ENCODE measurements around the gene MUS81. TPM values are rescaled to one million over a fixed set of nuclear protein-coding genes. Genes with fewer than 3 reads are reported as not detected.
A peak's percentile ranks its signal among the peaks of the same experiment; 100 is the strongest.

MUS81 gene
- total and polyA plus RNA-seq, 9 of the 15 experiments (the other 6 are each of a cell fraction or from before 2014, with no cell fraction given) = 13.4 to 118 (median 53.7) TPM

DNA sequence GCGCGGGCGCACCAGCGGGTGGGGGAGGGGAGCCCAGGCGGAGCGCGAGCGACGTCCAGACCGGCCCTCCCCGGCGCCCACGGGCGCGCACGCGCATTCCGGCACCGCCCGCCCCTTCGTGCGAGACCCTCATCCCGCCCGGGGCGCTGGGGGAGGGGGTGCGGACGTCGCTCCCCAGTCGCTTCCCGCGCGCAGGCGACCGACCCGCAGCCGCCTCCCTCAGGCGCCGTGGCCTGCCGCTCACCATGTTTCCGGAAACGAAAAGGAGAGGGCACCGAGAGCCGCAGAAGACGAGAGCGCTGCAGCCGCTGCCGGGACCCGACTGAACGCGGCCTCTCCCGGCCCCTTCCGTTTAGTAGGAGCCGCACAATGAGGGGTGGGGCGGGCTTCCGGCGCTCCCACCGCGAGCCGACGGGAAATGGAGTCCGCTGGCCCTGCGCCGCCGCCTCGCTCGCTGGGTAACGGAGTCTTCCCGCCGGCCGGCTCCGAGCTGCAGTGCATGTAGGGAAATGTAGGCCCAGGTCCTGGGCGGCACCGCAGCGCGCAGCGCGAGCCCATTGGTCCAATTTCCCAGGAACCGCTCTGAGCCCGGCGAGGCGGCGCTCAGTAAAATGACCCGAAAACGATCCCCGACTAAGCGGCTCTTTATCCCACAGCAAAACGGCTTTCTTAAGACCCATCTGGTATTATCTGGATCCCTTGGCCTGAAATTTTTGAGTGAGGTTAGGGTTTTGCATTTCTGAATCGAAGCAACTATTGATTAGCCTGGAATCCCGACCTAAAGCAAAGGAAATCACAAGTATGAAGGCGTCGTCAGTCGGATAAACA is 2.2 kb upstream of the MUS81 start, which contains the start of gene CFL1 (continued):
- TF ChIP-seq, protein P1, sequence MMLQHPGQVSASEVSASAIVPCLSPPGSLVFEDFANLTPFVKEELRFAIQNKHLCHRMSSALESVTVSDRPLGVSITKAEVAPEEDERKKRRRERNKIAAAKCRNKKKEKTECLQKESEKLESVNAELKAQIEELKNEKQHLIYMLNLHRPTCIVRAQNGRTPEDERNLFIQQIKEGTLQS (IDR thresholded peaks at IDR 0.05) = no peak
- TF ChIP-seq, protein P1 (CRISPR knock-in tag; conservative IDR thresholded peaks at IDR 0.05) = no peak
- TF ChIP-seq BRD4 (IDR thresholded peaks at IDR 0.05) (no peak), HNRNPK (IDR thresholded peaks at IDR 0.05; ENCODE audit: low read depth, low read length, poor library complexity, severe bottlenecking) (peak; percentile 65), CBFA2T2 (conservative IDR thresholded peaks at IDR 0.05) (no peak), ZNF41 (CRISPR knock-in tag; conservative IDR thresholded peaks at IDR 0.05) (no peak), TAF7 (tag; IDR thresholded peaks at IDR 0.05) (peak; percentile 62), TCFL5 (CRISPR knock-in tag; conservative IDR thresholded peaks at IDR 0.05) (no peak), TRIM28 (IDR thresholded peaks at IDR 0.05) (no peak; the same call in 1 of the 2 replicates), FOXK2 (conservative IDR thresholded peaks at IDR 0.05 in 1 of 2, IDR thresholded peaks at IDR 0.05 in 1 of 2; ENCODE audit: low read depth in 2 of 2) (no peak), PHF20 (IDR thresholded peaks at IDR 0.05; ENCODE audit: partially characterized antibody) (no peak), ZNF316 (IDR thresholded peaks at IDR 0.05) (no peak), NONO (IDR thresholded peaks at IDR 0.05; ENCODE audit: low read depth in 2 of 2, low read length in 1 of 2) (peak; percentile 81 to 98), ELF4 (CRISPR knock-in tag; IDR thresholded peaks at IDR 0.05) (peak; percentile 86), NFYB (IDR thresholded peaks at IDR 0.05; ENCODE audit: extremely low read depth, insufficient read length) (peak; percentile 87), NRF1 (conservative IDR thresholded peaks at IDR 0.05 in 1 of 2, IDR thresholded peaks at IDR 0.05 in 1 of 2) (peak; percentile 89 to 90)
- TF ChIP-seq, protein P2, sequence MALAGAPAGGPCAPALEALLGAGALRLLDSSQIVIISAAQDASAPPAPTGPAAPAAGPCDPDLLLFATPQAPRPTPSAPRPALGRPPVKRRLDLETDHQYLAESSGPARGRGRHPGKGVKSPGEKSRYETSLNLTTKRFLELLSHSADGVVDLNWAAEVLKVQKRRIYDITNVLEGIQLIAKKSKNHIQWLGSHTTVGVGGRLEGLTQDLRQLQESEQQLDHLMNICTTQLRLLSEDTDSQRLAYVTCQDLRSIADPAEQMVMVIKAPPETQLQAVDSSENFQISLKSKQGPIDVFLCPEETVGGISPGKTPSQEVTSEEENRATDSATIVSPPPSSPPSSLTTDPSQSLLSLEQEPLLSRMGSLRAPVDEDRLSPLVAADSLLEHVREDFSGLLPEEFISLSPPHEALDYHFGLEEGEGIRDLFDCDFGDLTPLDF (CRISPR knock-in tag; IDR thresholded peaks at IDR 0.05) = peak; percentile 88
- TF ChIP-seq, protein P3, sequence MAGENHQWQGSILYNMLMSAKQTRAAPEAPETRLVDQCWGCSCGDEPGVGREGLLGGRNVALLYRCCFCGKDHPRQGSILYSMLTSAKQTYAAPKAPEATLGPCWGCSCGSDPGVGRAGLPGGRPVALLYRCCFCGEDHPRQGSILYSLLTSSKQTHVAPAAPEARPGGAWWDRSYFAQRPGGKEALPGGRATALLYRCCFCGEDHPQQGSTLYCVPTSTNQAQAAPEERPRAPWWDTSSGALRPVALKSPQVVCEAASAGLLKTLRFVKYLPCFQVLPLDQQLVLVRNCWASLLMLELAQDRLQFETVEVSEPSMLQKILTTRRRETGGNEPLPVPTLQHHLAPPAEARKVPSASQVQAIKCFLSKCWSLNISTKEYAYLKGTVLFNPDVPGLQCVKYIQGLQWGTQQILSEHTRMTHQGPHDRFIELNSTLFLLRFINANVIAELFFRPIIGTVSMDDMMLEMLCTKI (IDR thresholded peaks at IDR 0.05; ENCODE audit: partially characterized antibody) = no peak
- TF ChIP-seq, protein P4, sequence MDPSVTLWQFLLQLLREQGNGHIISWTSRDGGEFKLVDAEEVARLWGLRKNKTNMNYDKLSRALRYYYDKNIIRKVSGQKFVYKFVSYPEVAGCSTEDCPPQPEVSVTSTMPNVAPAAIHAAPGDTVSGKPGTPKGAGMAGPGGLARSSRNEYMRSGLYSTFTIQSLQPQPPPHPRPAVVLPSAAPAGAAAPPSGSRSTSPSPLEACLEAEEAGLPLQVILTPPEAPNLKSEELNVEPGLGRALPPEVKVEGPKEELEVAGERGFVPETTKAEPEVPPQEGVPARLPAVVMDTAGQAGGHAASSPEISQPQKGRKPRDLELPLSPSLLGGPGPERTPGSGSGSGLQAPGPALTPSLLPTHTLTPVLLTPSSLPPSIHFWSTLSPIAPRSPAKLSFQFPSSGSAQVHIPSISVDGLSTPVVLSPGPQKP (CRISPR knock-in tag; IDR thresholded peaks at IDR 0.05) = no peak
- TF ChIP-seq, protein P5, sequence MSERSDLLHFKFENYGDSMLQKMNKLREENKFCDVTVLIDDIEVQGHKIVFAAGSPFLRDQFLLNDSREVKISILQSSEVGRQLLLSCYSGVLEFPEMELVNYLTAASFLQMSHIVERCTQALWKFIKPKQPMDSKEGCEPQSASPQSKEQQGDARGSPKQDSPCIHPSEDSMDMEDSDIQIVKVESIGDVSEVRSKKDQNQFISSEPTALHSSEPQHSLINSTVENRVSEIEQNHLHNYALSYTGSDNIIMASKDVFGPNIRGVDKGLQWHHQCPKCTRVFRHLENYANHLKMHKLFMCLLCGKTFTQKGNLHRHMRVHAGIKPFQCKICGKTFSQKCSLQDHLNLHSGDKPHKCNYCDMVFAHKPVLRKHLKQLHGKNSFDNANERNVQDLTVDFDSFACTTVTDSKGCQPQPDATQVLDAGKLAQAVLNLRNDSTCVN (CRISPR knock-in tag; IDR thresholded peaks at IDR 0.05) = no peak
